Fibroblast of skin of back (primary cell): ENCODE results near the gene EYA2.
"Not testable (repeated sequence)": the region's sequence is repeated elsewhere in the genome, so short reads cannot be mapped to it uniquely, and the experiment has no call there.

ENCODE experiments used
- DNase-seq: peaks from one replicate; pipeline ENCODE4 v3.0.0-alpha.2; 2013

The EYA2 gene

GRCh38 chr20:46895906-46896242, 1.2 kb downstream of the EYA2 start:
- DNase-seq, result no peak

GRCh38 chr20:46897328-46897880, 2.8 kb downstream of the EYA2 start:
- no peak for DNase-seq

- no peak for DNase-seq
These were observed 3.8 kb downstream of the EYA2 start for GRCh38 chr20:46898423-46898822.

- no peak for DNase-seq
These were observed 5.0 kb downstream of the EYA2 start for GRCh38 chr20:46899621-46900020.

- no peak for DNase-seq
These were observed 5.4 kb downstream of the EYA2 start for GRCh38 chr20:46900086-46900485.

- no peak for DNase-seq
These were observed 6.2 kb downstream of the EYA2 start for GRCh38 chr20:46900826-46901225.

- DNase-seq, result no peak
These were observed 7.0 kb downstream of the EYA2 start for GRCh38 chr20:46901638-46902037.

GRCh38 chr20:46903256-46903655, 8.6 kb downstream of the EYA2 start:
- no peak for DNase-seq

- DNase-seq, result no peak
These were observed 9.3 kb downstream of the EYA2 start for GRCh38 chr20:46903937-46904336.

GRCh38 chr20:46905364-46906125, 10.9 kb downstream of the EYA2 start:
- no peak for DNase-seq

GRCh38 chr20:46913329-46914044, 18.8 kb downstream of the EYA2 start:
- DNase-seq, result no peak

GRCh38 chr20:46914789-46915379, 20.2 kb downstream of the EYA2 start:
- peak; percentile 58 for DNase-seq

- DNase-seq, result peak; percentile 63
These were observed 21.1 kb downstream of the EYA2 start for GRCh38 chr20:46915575-46916257.

- no peak for DNase-seq
These were observed 21.6 kb downstream of the EYA2 start for GRCh38 chr20:46916258-46916603.

GRCh38 chr20:46917155-46917554, 22.5 kb downstream of the EYA2 start:
- no peak for DNase-seq

GRCh38 chr20:46920114-46920513, 25.5 kb downstream of the EYA2 start:
- no peak for DNase-seq

- DNase-seq, result not testable (repeated sequence)
These were observed 28.2 kb downstream of the EYA2 start for GRCh38 chr20:46922841-46923240.

GRCh38 chr20:46923550-46923949, 28.9 kb downstream of the EYA2 start:
- no peak for DNase-seq

- peak; percentile 32 for DNase-seq
These were observed 34.0 kb downstream of the EYA2 start for GRCh38 chr20:46928580-46929132.

- DNase-seq, result no peak
These were observed 35.3 kb downstream of the EYA2 start for GRCh38 chr20:46929902-46930301.

- DNase-seq, result no peak
These were observed 36.1 kb downstream of the EYA2 start for GRCh38 chr20:46930640-46931339.

GRCh38 chr20:46931699-46932098, 37.1 kb downstream of the EYA2 start:
- DNase-seq, result no peak
